ENCODE results near the gene TXNL4A.
A peak's percentile ranks its signal among the peaks of the same experiment; 100 is the strongest.

TXNL4A gene

DNA sequence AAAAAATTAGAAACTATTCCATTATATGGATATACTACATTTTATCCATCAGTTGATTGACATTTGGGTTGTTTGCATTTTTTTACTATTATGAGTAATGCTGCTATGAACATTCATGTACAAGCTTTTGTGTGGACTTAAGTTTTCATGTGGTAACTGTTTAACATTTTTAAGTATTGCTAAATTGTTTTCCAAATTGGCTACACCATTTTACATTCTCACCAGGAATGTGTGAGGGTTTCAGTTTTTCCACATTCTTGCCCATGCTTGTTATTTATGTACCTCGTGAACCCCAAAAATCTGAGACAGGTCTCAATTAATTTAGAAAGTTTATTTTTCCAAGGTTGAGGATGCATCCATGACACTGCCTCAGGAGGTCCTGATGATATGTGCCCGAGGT, 3.1 kb upstream of the TXNL4A start:
- Histone ChIP-seq H3K36me3 (ENCODE audit: control insufficient read depth in 2 of 2, insufficient read depth in 2 of 2, low read length in 2 of 2) (no peaks in the 10 kb centered on the region), H3K9ac (ENCODE audit: low read length in 2 of 2) (no peak overlapping the region), H3K9me3 (ENCODE audit: control insufficient read depth in 2 of 2, low read length in 2 of 2) (no peaks in the 10 kb centered on the region), H3K27me3 (ENCODE audit: control insufficient read depth in 1 of 2, insufficient read depth in 2 of 2, low read length in 2 of 2) (no peaks in the 10 kb centered on the region), H3K4me1 (ENCODE audit: control insufficient read depth, insufficient read depth, low read length) (peaks cover 12% of the 10 kb centered on the region), H3K27ac (ENCODE audit: low read length) (no peak overlapping the region), H3K4me3 (ENCODE audit: low read length in 2 of 2) (no peak overlapping the region)

DNA sequence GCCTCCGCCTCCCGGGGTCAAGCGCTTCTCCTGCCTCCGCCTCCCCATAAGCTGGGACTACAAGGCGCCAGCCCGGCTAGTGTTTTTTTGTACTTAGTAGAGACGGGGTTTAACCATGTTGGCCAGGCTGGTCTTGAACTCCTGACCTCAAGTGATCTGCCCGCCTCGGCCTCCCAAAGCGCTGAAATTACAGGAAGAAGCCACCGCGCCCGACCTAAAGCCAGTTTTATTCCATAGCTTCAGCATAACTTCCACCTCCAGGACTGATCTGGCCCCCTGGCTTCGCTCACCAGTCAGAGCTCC, 783 bp upstream of the TXNL4A start:
- Histone ChIP-seq H3K4me1 (ENCODE audit: control insufficient read depth, insufficient read depth, low read length) (peaks cover 14% of the 10 kb centered on the region), H3K27me3 (ENCODE audit: control insufficient read depth in 1 of 2, insufficient read depth in 2 of 2, low read length in 2 of 2) (no peaks in the 10 kb centered on the region), H3K36me3 (ENCODE audit: control insufficient read depth in 2 of 2, insufficient read depth in 2 of 2, low read length in 2 of 2) (peaks cover 0 to 4% of the 10 kb centered on the region in 2 donors), H3K27ac (ENCODE audit: low read length) (peak overlapping the region; percentile 93), H3K9ac (ENCODE audit: low read length in 2 of 2) (peak overlapping the region; percentile 89 to 91), H3K9me3 (ENCODE audit: control insufficient read depth in 2 of 2, low read length in 2 of 2) (no peaks in the 10 kb centered on the region), H3K4me3 (ENCODE audit: low read length in 2 of 2) (peak overlapping the region; percentile 98)

DNA sequence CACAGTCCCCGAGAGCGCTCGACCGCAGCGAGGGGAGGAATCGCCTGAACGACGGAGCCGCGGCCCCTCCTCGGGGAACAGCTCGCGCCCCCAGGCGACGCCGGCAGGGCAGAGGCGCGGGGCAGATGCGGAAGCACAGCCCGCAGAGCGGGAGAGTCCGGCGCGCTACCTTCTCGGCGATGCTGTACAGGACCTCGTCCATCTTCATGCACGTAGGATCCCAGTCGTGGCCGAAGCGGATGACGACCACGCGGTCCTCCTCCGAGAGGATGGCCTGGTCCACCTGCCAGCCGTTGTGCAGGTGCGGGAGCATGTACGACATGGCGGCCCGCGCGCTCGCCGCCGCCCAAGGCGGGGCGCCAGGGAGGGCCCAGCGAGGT, 302 bp downstream of the TXNL4A start:
- H3K9ac ChIP-seq (ENCODE audit: low read length in 2 of 2) = peak overlapping the region; percentile 85 to 91
- peaks cover 0 to 5% of the 10 kb centered on the region in 2 donors for H3K36me3 ChIP-seq (ENCODE audit: control insufficient read depth in 2 of 2, insufficient read depth in 2 of 2, low read length in 2 of 2)
- peak overlapping the region; percentile 93 for H3K27ac ChIP-seq (ENCODE audit: low read length)
- H3K4me3 ChIP-seq (ENCODE audit: low read length in 2 of 2) = peak overlapping the region; percentile 98
- no peaks in the 10 kb centered on the region for H3K27me3 ChIP-seq (ENCODE audit: control insufficient read depth in 1 of 2, insufficient read depth in 2 of 2, low read length in 2 of 2)
- peaks cover 14% of the 10 kb centered on the region for H3K4me1 ChIP-seq (ENCODE audit: control insufficient read depth, insufficient read depth, low read length)
- no peaks in the 10 kb centered on the region for H3K9me3 ChIP-seq (ENCODE audit: control insufficient read depth in 2 of 2, low read length in 2 of 2)

DNA sequence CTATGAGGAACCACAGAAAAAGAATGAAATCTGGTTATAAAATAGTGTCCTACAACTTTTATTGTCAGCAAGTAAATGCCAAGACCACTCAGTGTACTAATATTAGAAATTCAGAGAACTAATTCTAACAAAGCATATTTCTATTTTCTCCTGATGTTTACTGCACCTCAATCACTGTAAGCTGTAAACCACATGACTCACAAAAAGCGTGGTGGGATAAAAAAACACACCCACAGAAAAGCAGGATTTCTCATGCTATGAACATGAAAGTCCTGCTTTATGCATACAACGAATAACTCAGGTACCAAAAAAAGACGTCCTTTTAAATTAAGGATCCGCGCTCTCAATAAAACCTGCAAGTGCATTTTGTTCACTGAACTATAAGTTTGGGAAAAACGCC, 797 bp downstream of the TXNL4A start:
- no peaks in the 10 kb centered on the region for H3K27me3 ChIP-seq (ENCODE audit: control insufficient read depth in 1 of 2, insufficient read depth in 2 of 2, low read length in 2 of 2)
- peaks cover 14% of the 10 kb centered on the region for H3K4me1 ChIP-seq (ENCODE audit: control insufficient read depth, insufficient read depth, low read length)
- peak overlapping the region; percentile 85 to 91 for H3K9ac ChIP-seq (ENCODE audit: low read length in 2 of 2)
- peak overlapping the region; percentile 93 for H3K27ac ChIP-seq (ENCODE audit: low read length)
- no peaks in the 10 kb centered on the region for H3K9me3 ChIP-seq (ENCODE audit: control insufficient read depth in 2 of 2, low read length in 2 of 2)
- H3K36me3 ChIP-seq (ENCODE audit: control insufficient read depth in 2 of 2, insufficient read depth in 2 of 2, low read length in 2 of 2) = peaks cover 0 to 5% of the 10 kb centered on the region in 2 donors
- H3K4me3 ChIP-seq (ENCODE audit: low read length in 2 of 2) = peak overlapping the region; percentile 98

DNA sequence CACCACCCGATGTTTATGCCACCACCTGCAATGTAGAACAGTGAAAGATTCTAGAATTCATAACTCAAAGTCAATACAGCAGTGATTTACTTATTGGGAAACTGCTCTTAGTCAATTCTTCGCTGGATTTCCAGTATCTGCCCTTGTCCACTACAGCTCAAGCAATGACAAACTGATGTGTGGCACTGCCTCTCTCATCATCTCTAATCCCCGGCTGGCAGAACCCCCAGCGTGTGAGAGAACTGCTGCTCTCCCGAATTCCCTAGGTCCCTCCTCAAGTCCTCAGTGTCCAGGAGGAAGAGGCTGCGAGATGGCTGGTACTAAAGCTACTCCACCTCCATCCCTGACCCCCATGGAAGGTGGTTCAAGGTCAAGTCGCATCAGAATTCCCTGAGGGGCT, 1.6 kb downstream of the TXNL4A start:
- H3K9ac ChIP-seq (ENCODE audit: low read length in 2 of 2) = peak overlapping the region; percentile 47 to 91
- H3K36me3 ChIP-seq (ENCODE audit: control insufficient read depth in 2 of 2, insufficient read depth in 2 of 2, low read length in 2 of 2) = peaks cover 0 to 5% of the 10 kb centered on the region in 2 donors
- no peaks in the 10 kb centered on the region for H3K9me3 ChIP-seq (ENCODE audit: control insufficient read depth in 2 of 2, low read length in 2 of 2)
- no peaks in the 10 kb centered on the region for H3K27me3 ChIP-seq (ENCODE audit: control insufficient read depth in 1 of 2, insufficient read depth in 2 of 2, low read length in 2 of 2)
- no peak overlapping the region for H3K27ac ChIP-seq (ENCODE audit: low read length)
- peak overlapping the region; percentile 18 to 23 for H3K4me3 ChIP-seq (ENCODE audit: low read length in 2 of 2)
- H3K4me1 ChIP-seq (ENCODE audit: control insufficient read depth, insufficient read depth, low read length) = peaks cover 14% of the 10 kb centered on the region

DNA sequence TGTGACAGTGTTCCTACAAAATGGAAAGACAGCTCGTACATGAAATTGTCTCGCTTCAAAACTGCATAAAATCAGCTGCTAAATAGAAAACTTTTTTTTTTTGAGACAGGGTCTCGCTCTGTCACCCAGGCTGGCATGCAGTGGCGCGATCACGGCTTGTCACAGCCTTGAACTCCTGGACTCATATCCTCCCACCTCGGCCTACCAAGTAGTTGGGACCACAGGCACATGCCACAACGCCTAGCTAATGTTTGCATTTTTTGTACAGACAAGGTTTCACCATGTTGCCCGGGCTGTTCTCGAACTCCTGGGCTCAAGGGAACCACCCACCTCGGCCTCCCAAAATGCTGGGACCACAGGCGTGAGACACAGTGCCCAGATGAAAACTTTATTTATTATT, 3.2 kb downstream of the TXNL4A start:
- no peaks in the 10 kb centered on the region for H3K27me3 ChIP-seq (ENCODE audit: control insufficient read depth in 1 of 2, insufficient read depth in 2 of 2, low read length in 2 of 2)
- H3K27ac ChIP-seq (ENCODE audit: low read length) = no peak overlapping the region
- peaks cover 0 to 5% of the 10 kb centered on the region in 2 donors for H3K36me3 ChIP-seq (ENCODE audit: control insufficient read depth in 2 of 2, insufficient read depth in 2 of 2, low read length in 2 of 2)
- no peak overlapping the region for H3K4me3 ChIP-seq (ENCODE audit: low read length in 2 of 2)
- H3K9me3 ChIP-seq (ENCODE audit: control insufficient read depth in 2 of 2, low read length in 2 of 2) = no peaks in the 10 kb centered on the region
- H3K9ac ChIP-seq (ENCODE audit: low read length in 2 of 2) = no peak overlapping the region
- peaks cover 14% of the 10 kb centered on the region for H3K4me1 ChIP-seq (ENCODE audit: control insufficient read depth, insufficient read depth, low read length)

DNA sequence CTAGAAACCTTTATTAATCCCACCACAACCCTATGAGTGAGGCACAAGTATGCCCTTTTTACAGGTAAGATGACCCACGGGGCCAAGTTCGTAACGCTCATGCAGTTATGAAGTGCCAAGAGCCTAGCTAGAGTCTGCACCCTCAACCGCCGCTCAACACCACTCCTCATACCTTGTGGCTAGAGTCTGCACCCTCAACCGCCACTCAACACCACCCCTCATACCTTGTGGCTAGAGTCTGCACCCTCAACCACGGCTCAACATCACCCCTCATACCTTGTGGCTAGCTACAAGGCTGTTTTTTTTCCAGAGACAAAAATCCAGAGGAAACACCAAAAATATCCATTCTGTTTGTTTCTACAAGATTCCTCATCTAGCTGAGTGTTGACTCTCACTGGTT, 4.6 kb downstream of the TXNL4A start:
- Histone ChIP-seq H3K36me3 (ENCODE audit: control insufficient read depth in 2 of 2, insufficient read depth in 2 of 2, low read length in 2 of 2) (peaks cover 0 to 5% of the 10 kb centered on the region in 2 donors), H3K4me1 (ENCODE audit: control insufficient read depth, insufficient read depth, low read length) (peaks cover 10% of the 10 kb centered on the region), H3K9ac (ENCODE audit: low read length in 2 of 2) (no peak overlapping the region), H3K9me3 (ENCODE audit: control insufficient read depth in 2 of 2, low read length in 2 of 2) (no peaks in the 10 kb centered on the region), H3K4me3 (ENCODE audit: low read length in 2 of 2) (no peak overlapping the region), H3K27ac (ENCODE audit: low read length) (no peak overlapping the region), H3K27me3 (ENCODE audit: control insufficient read depth in 1 of 2, insufficient read depth in 2 of 2, low read length in 2 of 2) (no peaks in the 10 kb centered on the region)

DNA sequence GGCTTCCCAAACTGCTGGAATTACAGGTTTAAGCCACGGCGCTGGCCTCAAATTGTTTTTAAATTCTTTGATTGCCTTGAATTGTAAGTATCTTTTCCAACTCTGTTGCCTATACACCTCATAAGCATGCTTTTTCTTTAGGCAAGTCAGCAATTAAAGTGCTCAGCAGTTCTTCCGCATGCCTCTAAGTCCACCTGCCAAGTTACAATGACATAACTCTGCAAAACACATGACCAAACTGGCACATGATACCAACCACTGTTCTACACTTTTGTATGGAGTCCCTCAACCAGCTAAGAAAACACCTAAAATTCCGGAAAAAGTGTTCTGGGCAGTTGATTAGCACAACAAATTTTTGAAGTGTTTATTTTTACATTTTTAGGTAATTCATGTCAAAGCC, 5.1 kb downstream of the TXNL4A start:
- Histone ChIP-seq H3K4me1 (ENCODE audit: control insufficient read depth, insufficient read depth, low read length) (peaks cover 9% of the 10 kb centered on the region), H3K4me3 (ENCODE audit: low read length in 2 of 2) (no peak overlapping the region), H3K36me3 (ENCODE audit: control insufficient read depth in 2 of 2, insufficient read depth in 2 of 2, low read length in 2 of 2) (peaks cover 0 to 5% of the 10 kb centered on the region in 2 donors), H3K27ac (ENCODE audit: low read length) (no peak overlapping the region), H3K27me3 (ENCODE audit: control insufficient read depth in 1 of 2, insufficient read depth in 2 of 2, low read length in 2 of 2) (no peaks in the 10 kb centered on the region), H3K9ac (ENCODE audit: low read length in 2 of 2) (no peak overlapping the region), H3K9me3 (ENCODE audit: control insufficient read depth in 2 of 2, low read length in 2 of 2) (no peaks in the 10 kb centered on the region)

DNA sequence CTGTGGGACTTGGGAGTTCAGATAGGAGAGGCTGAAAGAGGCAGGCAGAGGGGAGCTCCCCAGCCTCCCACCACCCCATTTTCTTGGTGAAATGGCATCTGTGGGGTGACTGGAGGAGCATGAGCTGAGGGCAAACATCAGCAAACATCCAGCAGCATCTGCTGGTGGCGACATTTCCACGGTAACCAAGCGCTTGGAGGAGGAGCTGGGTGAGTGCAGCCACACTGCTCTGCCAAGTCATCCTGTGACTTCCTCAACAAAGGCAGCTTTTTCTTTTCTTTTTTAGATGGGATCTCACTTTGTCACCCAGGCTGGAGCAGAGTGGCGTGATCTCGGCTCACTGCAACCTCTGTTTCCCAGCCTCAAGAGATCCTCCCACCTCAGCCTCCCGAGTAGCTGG, 5.6 kb downstream of the TXNL4A start:
- Histone ChIP-seq H3K4me3 (ENCODE audit: low read length in 2 of 2) (no peak overlapping the region), H3K9me3 (ENCODE audit: control insufficient read depth in 2 of 2, low read length in 2 of 2) (no peaks in the 10 kb centered on the region), H3K9ac (ENCODE audit: low read length in 2 of 2) (no peak overlapping the region), H3K36me3 (ENCODE audit: control insufficient read depth in 2 of 2, insufficient read depth in 2 of 2, low read length in 2 of 2) (peaks cover 0 to 5% of the 10 kb centered on the region in 2 donors), H3K27ac (ENCODE audit: low read length) (no peak overlapping the region), H3K4me1 (ENCODE audit: control insufficient read depth, insufficient read depth, low read length) (peaks cover 9% of the 10 kb centered on the region), H3K27me3 (ENCODE audit: control insufficient read depth in 1 of 2, insufficient read depth in 2 of 2, low read length in 2 of 2) (no peaks in the 10 kb centered on the region)

DNA sequence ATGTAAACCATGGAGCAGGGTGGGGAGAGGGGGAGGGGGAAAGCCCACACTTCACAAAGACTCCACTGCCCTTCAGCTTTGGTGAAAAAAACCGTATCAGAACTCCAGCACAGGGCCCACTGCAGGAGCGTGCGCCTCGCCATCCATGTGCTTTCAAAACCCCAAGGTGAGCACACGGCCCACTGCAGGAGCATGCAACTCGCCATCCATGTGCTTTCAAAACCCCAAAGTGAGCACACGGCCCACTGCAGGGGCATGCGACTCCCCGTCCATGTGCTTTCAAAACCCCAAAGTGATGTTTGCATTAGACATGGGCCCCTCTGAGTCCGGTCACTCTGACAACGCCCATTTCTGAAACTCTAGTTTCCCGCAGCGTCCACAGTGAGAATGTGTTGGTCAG, 7.8 kb downstream of the TXNL4A start:
- Histone ChIP-seq H3K4me3 (ENCODE audit: low read length in 2 of 2) (no peak overlapping the region), H3K9me3 (ENCODE audit: control insufficient read depth in 2 of 2, low read length in 2 of 2) (no peaks in the 10 kb centered on the region)

DNA sequence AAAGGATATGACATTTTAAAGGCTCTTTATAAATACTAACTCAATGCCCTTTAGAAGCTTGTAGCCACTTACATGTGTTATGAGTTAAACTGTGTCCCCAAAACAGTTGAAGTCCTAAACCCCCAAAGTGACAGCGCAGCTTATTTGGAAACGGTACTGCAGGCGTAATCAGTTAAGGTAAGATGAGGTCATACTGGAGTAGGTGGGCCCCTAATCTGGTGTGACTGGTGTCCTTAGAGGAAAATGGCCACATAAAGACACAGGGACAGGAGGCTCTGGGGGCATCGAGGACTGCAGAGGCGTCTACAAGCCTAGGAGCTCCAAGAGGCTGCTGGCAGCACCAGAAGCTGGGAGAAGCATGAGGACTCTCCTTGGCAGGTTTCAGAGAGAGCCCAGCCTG, 8.5 kb downstream of the TXNL4A start:
- H3K9me3 ChIP-seq (ENCODE audit: control insufficient read depth in 2 of 2, low read length in 2 of 2) = no peaks in the 10 kb centered on the region
- no peaks in the 10 kb centered on the region for H3K27me3 ChIP-seq (ENCODE audit: control insufficient read depth in 1 of 2, insufficient read depth in 2 of 2, low read length in 2 of 2)
- no peak overlapping the region for H3K27ac ChIP-seq (ENCODE audit: low read length)
- H3K4me1 ChIP-seq (ENCODE audit: control insufficient read depth, insufficient read depth, low read length) = no peaks in the 10 kb centered on the region
- no peak overlapping the region for H3K9ac ChIP-seq (ENCODE audit: low read length in 2 of 2)
- H3K4me3 ChIP-seq (ENCODE audit: low read length in 2 of 2) = no peak overlapping the region
- peaks cover 0 to 4% of the 10 kb centered on the region in 2 donors for H3K36me3 ChIP-seq (ENCODE audit: control insufficient read depth in 2 of 2, insufficient read depth in 2 of 2, low read length in 2 of 2)

More for the DNA sequence above, 7.8 kb downstream of the TXNL4A start:
- Histone ChIP-seq H3K27me3 (ENCODE audit: control insufficient read depth in 1 of 2, insufficient read depth in 2 of 2, low read length in 2 of 2) (no peaks in the 10 kb centered on the region), H3K4me1 (ENCODE audit: control insufficient read depth, insufficient read depth, low read length) (no peaks in the 10 kb centered on the region), H3K27ac (ENCODE audit: low read length) (no peak overlapping the region), H3K36me3 (ENCODE audit: control insufficient read depth in 2 of 2, insufficient read depth in 2 of 2, low read length in 2 of 2) (peaks cover 0 to 5% of the 10 kb centered on the region in 2 donors), H3K9ac (ENCODE audit: low read length in 2 of 2) (no peak overlapping the region)
